AG04450 (cell line): ENCODE results near the gene PAX9. TPM values are rescaled to one million over a fixed set of nuclear protein-coding genes. Genes with fewer than 3 reads are reported as not detected.

Experiments
- CTCF ChIA-PET: fragments of 300-600, 350-600 bp; formaldehyde crosslinking; extraction: SDS; loops from one replicate; lab custom pipeline; 2022; ENCODE audit warnings: antibody characterized with exemption, inconsistent platforms; lab: Charles Lee
- POLR2A ChIA-PET: fragments of 350-600 bp; formaldehyde crosslinking; extraction: SDS; loops from one replicate; lab custom pipeline; 2021; ENCODE audit warnings: antibody characterized with exemption, inconsistent platforms; lab: Yijun Ruan, JAX
- DNase-seq: peaks from one replicate; pipeline ENCODE4 v3.0.0-alpha.2; 2011; ENCODE audit warnings: low read depth, low spot score
- H3K27ac ChIP-seq: one replicate; pipeline ENCODE4 v1.5.1; 2012; ENCODE audit warnings: low read depth, low read length, control low read depth
- H3K27me3 ChIP-seq: one replicate; pipeline ENCODE4 v1.6.0; 2012; ENCODE audit warnings: low read length; ENCODE audit not compliant: control insufficient read depth, insufficient read depth
- H3K4me3 ChIP-seq: 2 replicates; pipeline ENCODE4 v1.5.1; 2011; ENCODE audit warnings: mild to moderate bottlenecking, low read depth, low read length, control low read depth
- H3K9me3 ChIP-seq: 2 replicates; pipeline ENCODE4 v1.5.1; 2012; ENCODE audit warnings: low read length; ENCODE audit not compliant: control insufficient read depth, insufficient read depth
- CTCF ChIP-seq: IDR thresholded peaks from 2 replicates; pipeline ENCODE4 v1.5.1; 2011; ENCODE audit warnings: low read depth, low read length, control low read depth, inconsistent platforms
- polyA plus RNA-seq: library from polyadenylated mRNA; depleted of rRNA; stranded (reverse); fragments of >200 nt; gene quantifications from 2 replicates; pipeline ENCODE4 v1.2.3, GENCODE V29; 2011

The PAX9 gene
- polyA plus RNA-seq, 1 experiment: not detected

GRCh38 chr14:36652542-36653201 lies 9.0 kb upstream of the PAX9 start:
- H3K27me3 ChIP-seq: peaks cover 78% of the 10 kb centered on the region
- ChIA-PET POLR2A (no interaction called here), CTCF (no interaction called here)
- no peak overlapping the region for H3K4me3 ChIP-seq
- no peak for TF ChIP-seq CTCF
- DNase-seq: no peak
- H3K27ac ChIP-seq: no peak overlapping the region
- H3K9me3 ChIP-seq: peaks cover 20% of the 10 kb centered on the region

GRCh38 chr14:36653413-36653812 lies 8.2 kb upstream of the PAX9 start:
- Histone ChIP-seq H3K9me3 (peaks cover 26% of the 10 kb centered on the region), H3K4me3 (no peak overlapping the region), H3K27me3 (peaks cover 78% of the 10 kb centered on the region), H3K27ac (no peak overlapping the region)
- CTCF ChIA-PET: no interaction called here
- POLR2A ChIA-PET: no interaction called here
- TF ChIP-seq CTCF: no peak
- DNase-seq: no peak

GRCh38 chr14:36653962-36654793 lies 7.5 kb upstream of the PAX9 start:
- ChIA-PET POLR2A (no interaction called here), CTCF (no interaction called here)
- Histone ChIP-seq H3K9me3 (peaks cover 26% of the 10 kb centered on the region), H3K4me3 (no peak overlapping the region), H3K27me3 (peaks cover 79% of the 10 kb centered on the region), H3K27ac (no peak overlapping the region)
- TF ChIP-seq CTCF: no peak
- no peak for DNase-seq

- Histone ChIP-seq H3K27me3 (peaks cover 79% of the 10 kb centered on the region), H3K4me3 (no peak overlapping the region), H3K27ac (no peak overlapping the region), H3K9me3 (peaks cover 26% of the 10 kb centered on the region)
- no peak for DNase-seq
- ChIA-PET CTCF (interaction anchor here (0.7 to 3.3 kb wide), 3 partner anchors 12 to 543 kb away, joined by 3 to 11 read pairs (median 3); no protein-coding TSS in a partner anchor), POLR2A (no interaction called here)
- TF ChIP-seq CTCF: no peak
Measured at GRCh38 chr14:36654794-36655381, 6.8 kb upstream of the PAX9 start.
